ENCODE results near the gene NAT14.
A peak's percentile ranks its signal among the peaks of the same experiment; 100 is the strongest.
"Not testable (repeated sequence)": the region's sequence is repeated elsewhere in the genome, so short reads cannot be mapped to it uniquely, and the experiment has no call there.

NAT14 gene

GRCh38 chr19:55502197-55502952 lies 17.4 kb downstream of the NAT14 start:
- DNase-seq (ENCODE audit: low spot score) = no peak
- FAIRE-seq = no peak

GRCh38 chr19:55503157-55503501 lies 18.1 kb downstream of the NAT14 start:
- no peak for FAIRE-seq

GRCh38 chr19:55503502-55504251 lies 18.7 kb downstream of the NAT14 start:
- peak; percentile 88 for DNase-seq (ENCODE audit: low spot score)
- peak; percentile 71 for FAIRE-seq

More at GRCh38 chr19:55503157-55503501, 18.1 kb downstream of the NAT14 start:
- no peak for DNase-seq (ENCODE audit: low spot score)

- no peak for DNase-seq (ENCODE audit: low spot score)
- no peak for FAIRE-seq
Observed at GRCh38 chr19:55504252-55504603, 19.2 kb downstream of the NAT14 start.

- DNase-seq (ENCODE audit: low spot score) (no peak), FAIRE-seq (no peak)
Observed at GRCh38 chr19:55504981-55505380, 20.0 kb downstream of the NAT14 start.

- DNase-seq (ENCODE audit: low spot score) (no peak), FAIRE-seq (no peak)
Observed at GRCh38 chr19:55508120-55508519, 23.1 kb downstream of the NAT14 start.

- FAIRE-seq (peak; percentile 98), DNase-seq (ENCODE audit: low spot score) (peak; percentile 98)
Observed at GRCh38 chr19:55516878-55517620, 32.1 kb downstream of the NAT14 start.

GRCh38 chr19:55519451-55520311 lies 34.7 kb downstream of the NAT14 start:
- peak; percentile 99 for FAIRE-seq
- DNase-seq (ENCODE audit: low spot score) = peak; percentile 44

- FAIRE-seq (no peak), DNase-seq (ENCODE audit: low spot score) (no peak)
Observed at GRCh38 chr19:55520691-55521292, 35.8 kb downstream of the NAT14 start.

GRCh38 chr19:55525289-55526101 lies 40.5 kb downstream of the NAT14 start:
- DNase-seq (ENCODE audit: low spot score) (no peak), FAIRE-seq (no peak)

GRCh38 chr19:55526216-55527196 lies 41.5 kb downstream of the NAT14 start:
- peak; percentile 53 for DNase-seq (ENCODE audit: low spot score)

GRCh38 chr19:55527197-55528029 lies 42.4 kb downstream of the NAT14 start:
- DNase-seq (ENCODE audit: low spot score) (no peak), FAIRE-seq (peak; percentile 98)

More at GRCh38 chr19:55526216-55527196, 41.5 kb downstream of the NAT14 start:
- no peak for FAIRE-seq

GRCh38 chr19:55528030-55528803 lies 43.2 kb downstream of the NAT14 start:
- DNase-seq (ENCODE audit: low spot score) (no peak), FAIRE-seq (no peak)

- DNase-seq (ENCODE audit: low spot score) (no peak), FAIRE-seq (no peak)
Observed at GRCh38 chr19:55529636-55530234, 44.7 kb downstream of the NAT14 start.

- DNase-seq (ENCODE audit: low spot score) = no peak
- FAIRE-seq = no peak
Observed at GRCh38 chr19:55530996-55531395, 46.0 kb downstream of the NAT14 start.

- not testable (repeated sequence) for DNase-seq (ENCODE audit: low spot score); FAIRE-seq
Observed at GRCh38 chr19:55534280-55534679, 49.3 kb downstream of the NAT14 start.
